SKM-1 treated with dmso at 0.1 percent for 144 hours (cell line): ENCODE data around the gene HAUS1.

Source experiments
- DNase-seq: peaks from one replicate; lab custom pipeline; 2025; ENCODE audit not compliant: unreplicated experiment; lab: John Stamatoyannopoulos, UW

Gene HAUS1

DNA sequence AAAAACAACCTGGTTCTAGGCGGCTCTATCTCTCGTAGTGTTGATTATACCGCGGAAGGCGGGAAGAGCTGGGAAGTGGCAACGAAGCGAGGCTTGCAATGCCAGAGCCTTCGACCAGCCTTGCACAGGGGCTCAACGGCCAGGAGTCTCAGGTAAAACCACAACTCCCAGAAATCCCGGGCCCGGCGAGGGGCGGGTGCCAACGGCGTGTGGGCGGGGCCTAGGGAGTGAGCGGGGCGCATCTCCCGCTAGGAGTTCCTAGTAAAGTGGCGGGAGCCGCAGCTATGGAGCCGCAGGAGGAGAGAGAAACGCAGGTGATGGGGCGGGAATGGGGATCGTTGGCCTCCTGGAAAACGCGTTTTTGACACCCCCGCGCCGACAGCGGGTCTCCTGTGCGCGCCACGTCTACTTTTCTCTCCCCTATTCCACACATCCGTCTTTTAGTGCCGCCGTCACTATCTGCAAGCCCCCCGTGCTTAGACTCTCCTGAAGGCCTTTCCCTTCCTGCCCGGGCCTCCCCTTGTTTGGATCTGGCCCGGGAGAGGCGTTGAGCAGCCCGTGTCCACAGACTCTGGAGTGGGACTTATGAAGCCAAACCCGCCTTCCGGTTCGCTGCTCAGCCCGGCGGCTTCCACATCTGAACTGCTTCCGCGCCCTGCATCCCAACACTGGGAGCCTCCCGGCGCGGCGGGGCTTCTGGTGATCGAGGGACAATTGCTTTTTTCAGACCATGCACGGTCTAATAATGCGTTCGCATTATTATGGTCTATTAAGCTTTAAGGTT, at the start of gene HAUS1:
Gene HAUS1 (plus strand): TSS at position 258 of the 784 bp plus-strand sequence. CDS start 27 bp downstream, at position 285.
- DNase-seq: peak; percentile 81

- DNase-seq: no peak
Measured at GRCh38 chr18:46054956-46055837, 49.0 kb upstream of the HAUS1 start.

DNA sequence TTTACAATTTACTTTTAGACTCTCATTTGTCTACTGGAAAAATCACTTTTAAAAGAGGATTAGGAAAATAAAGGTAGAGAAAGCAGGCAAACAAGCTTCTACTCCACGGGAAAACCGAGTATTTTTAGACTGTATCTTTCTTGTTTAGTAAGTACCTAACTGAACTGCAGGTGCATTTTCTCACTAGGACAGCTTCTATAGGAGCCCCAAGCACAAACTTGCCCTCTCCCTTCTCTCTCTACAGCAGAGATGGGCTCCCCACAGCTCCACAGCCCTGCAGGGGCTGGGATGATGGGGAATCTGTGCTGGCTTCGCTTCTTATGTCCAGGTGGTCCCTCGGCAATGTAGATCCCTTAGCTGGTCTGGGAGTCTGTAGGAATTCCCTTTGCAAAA, 48.4 kb upstream of the HAUS1 start:
- no peak for DNase-seq

GRCh38 chr18:46060359-46060841, 43.8 kb upstream of the HAUS1 start:
- DNase-seq: no peak

- no peak for DNase-seq
Measured at GRCh38 chr18:46061387-46061786, 42.8 kb upstream of the HAUS1 start.

DNA sequence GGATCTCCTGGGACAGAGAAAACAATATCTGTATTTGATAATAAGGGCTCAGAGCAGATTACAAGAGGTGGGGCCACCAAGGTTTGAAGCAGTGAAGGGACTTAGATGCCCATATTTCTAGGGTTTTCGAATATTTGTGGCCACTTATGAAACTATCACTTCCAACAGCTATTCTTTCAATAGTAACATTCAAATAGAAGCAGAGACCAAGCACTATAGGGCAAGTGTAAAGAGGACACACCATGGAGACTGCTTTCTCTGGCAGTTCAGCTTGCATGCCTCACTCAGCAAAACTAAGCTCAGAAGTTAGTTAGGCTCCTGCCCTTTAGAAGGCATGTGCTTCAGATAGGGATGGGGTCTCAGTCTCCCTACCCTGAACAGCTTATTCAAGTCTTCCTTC, 42.4 kb upstream of the HAUS1 start:
- DNase-seq: no peak

DNA sequence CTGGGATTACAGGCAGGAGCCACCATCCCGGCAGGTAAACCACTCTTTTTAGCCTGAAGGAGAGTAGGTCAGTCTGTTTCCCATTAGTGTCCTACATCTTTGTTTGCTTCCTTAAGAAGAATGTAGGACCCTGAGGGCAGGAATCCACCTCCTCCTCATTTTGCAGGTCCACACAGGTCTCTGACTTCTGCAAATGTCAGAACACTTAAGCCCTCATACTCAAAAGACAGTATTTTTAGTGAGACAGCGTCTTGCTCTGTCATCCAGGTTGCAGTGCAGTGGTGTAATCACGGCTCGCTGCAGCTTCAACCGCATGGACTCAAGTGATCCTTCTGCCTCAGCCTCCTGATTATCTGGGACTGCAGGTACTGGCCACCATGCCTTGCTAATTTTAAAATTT, 41.4 kb upstream of the HAUS1 start:
- no peak for DNase-seq

- DNase-seq: no peak
Measured at GRCh38 chr18:46067438-46068007, 36.7 kb upstream of the HAUS1 start.

GRCh38 chr18:46068763-46069162, 35.4 kb upstream of the HAUS1 start:
- DNase-seq: no peak

DNA sequence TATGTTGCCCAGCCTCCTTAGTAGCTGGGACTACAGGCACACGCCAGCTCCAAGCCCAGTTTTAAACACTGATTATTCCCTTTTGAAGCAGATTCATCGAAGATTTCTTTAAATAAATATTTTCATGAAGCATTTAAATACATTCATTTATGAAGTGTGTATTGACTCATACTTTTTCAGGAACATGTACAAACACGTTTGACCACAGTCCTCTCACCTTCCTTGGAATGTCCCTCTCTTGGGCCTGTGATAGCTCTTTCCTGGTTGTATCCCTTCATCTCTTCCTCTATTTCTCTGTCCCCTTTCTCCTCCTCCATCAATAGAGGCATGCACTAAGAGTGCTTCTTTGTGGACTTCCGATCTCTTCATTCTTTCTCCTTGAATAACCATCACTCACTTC, 34.7 kb upstream of the HAUS1 start:
- DNase-seq: no peak

DNA sequence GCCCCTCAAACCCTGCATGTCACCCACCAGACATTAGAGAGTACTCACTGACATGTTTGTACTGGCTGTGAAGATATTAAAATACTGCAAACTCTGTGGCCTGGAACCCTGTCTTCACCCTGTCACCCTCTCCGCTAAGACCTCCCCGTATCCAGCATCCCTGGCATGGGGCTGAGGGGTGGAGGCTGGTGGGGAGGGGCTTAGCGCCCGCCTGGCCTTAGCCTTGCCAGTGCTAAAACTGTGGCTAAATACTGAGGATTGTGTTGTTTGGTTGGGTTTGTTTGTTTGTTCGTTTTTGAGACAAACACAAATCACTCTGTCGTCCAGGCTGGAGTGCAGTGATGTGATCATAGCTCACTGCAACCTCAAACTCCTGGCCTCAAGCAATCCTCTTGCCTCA, 34.0 kb upstream of the HAUS1 start:
- no peak for DNase-seq

DNA sequence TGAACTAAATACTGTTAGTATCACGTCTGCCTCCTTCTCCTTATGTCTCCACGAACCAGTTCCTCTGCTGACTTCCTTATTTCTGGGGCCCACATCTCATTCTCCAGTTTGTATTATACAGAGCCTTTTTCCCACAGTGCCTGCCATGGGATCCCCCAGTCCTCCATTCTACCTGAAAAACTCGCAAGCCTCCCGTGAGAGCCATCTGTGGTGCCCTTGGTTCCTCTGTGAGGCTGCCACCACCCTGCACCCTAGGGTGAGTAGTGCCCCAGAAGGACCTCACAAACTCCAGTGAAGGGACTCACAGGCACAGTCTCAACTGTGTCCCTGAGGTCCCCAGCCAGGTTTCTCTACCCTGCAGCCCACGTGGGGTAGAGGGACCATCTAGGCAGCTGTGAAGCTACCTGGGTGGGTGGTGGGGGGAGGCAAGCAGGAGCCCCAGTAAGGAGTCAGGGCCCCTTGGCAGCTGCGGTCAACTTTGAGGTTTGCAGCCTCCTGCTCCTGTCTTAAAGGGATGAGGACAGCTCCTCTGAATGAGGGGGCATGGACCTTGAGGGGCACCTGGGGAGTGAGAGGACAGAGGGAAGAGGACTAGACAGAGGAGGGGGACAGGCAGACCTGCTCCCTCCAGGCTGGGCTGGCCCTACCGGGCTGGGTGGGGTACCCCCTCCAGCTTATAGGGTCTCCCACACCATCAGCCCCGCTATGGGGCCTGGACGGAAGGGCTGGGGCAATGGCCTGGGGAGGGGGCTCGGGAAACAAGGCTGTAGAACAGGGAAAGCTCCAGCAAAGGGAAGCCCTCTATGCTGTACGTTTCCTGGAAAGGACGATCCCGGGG, 33.2 kb upstream of the HAUS1 start:
- peak; percentile 83 for DNase-seq

GRCh38 chr18:46071653-46072375, 32.4 kb upstream of the HAUS1 start, which contains the start of gene PSTPIP2:
TSS of gene PSTPIP2 (minus strand) at chr18:46072260. CDS start at chr18:46072188, 72 bp downstream.
- peak; percentile 57 for DNase-seq

DNA sequence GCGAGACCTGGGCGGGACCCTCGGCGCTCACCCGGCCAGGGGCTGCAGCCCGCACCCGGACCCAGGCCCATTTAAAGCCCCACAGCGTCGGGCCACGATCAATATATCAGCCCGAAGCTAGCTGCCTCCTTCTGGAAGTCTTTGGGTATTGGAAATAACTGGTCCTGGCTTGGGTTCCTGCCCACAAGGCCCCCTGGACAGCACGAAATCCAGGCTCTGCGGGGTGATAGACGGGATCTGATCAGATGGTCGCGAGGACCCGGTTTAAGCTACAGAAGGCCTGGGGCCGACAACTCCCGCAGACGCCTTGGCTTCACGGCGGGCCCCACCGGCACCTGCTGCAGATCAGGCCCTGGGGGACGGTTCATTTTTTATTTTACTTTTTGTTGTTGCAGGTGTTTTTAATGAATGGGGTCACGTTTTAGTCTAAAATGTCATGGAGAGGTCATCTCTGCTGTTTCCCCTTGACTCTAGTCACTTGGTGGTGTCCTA, 31.8 kb upstream of the HAUS1 start:
- DNase-seq: no peak

- DNase-seq: no peak
Measured at GRCh38 chr18:46072959-46073358, 31.2 kb upstream of the HAUS1 start.

DNA sequence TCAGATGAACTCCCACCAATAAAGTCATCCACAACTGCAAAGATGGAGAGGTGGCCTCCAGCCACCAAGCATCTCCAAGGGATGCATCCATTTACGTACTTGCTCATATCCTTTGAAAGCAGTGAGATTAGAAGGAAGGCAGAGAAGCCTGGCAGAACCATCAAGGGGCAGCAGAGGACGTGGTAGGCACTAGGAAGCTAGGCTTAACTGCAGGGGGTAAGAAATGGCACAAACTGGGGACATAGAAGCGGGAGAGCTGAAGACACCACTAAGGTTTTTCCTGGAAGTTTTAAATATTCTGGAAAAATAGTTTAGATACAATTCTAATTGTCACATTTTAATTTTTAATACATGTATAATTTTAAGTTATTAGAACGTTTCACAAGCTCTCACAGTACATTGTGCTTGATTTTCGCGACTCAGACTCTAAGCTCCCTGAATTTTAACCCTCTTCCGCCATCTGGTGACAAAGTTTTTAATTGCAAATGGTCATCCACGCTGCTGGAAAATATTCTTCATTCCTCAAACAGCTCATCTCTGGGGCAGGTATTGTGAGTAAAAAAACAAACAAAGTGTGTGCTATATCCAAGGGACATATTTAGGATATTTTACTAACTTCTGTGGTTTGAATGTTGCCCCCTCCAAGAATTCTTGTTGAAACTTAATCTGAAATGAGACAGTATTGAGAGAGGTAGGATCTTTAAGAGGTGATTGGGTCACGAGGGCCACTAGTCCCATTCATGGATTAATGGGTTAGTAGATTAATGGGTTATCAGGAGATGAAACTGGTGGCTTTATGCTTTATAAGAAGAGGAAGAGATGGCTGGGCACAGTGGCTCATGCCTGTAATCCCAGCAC, 30.5 kb upstream of the HAUS1 start:
- DNase-seq: peak; percentile 71

- DNase-seq: no peak
Measured at GRCh38 chr18:46079336-46079735, 24.8 kb upstream of the HAUS1 start.

DNA sequence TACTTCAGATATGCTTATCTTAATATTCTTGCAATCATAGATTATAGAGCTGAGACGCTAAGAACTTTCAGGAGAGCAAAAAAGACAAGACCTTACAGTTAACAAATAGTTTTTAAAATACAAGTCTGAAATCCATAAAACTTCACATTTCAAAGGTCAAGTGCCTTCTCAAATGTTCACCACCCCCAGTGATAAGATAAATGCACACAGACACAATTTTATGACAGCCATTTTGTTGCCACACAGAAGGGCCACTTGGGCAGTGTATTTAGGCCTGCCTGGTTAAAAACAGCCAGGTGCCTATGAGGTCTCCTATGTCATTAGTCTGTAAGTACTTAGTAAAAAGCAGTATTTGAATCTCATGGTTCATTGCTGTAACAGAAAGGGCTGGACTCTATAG, 24.0 kb upstream of the HAUS1 start:
- no peak for DNase-seq

DNA sequence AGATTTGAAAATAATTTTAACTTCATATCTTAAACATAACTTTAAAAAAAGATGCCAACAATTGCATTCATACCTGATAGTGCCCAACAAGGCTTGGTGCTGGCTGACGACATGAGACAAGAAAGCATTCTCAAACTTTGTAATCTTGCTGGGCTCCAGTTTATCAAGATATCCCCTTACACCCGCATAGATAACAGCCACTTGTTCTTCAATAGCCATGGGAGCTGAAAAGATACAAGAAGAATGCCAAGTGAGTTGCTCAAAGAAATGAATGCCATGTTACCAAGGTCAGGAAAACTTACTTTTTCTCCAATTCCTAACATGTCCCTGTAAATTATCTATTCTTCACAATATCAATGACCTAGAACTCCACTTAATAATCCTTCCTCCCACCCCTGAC, 19.8 kb upstream of the HAUS1 start:
- DNase-seq: no peak
